Measurements from ENCODE around the gene RERE.

DNA sequence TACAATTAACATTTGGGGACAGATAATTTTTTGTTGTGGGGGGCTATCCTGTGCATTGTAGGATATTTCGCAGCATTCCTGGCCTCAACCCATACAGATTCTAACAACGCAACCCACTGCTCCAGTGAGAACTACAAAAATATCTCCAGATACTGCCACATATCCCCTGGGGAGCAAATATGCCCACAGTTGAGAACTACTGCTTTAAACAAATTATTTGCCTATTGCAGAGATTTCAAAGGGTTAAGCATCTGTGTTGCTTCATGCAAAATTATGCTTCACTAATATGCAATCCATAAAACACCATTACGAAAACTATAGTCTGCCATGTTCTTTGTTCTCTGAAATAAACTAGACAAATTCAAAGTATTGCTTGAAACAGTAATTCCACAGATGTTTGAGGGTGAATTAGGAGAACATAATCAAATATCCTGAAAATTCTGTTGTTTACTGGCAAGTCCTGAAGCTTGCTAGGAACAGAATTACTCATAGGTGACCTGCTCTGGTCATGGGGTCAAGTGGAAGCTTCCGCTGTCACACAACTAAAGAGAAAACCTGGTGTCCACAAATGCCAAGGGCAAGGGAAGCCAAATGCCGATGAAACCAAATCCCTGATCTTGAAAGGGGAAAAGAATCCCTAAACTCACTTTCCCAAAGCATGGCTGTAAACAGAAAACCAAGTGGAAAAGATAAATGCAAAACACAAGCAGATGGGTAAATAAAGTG is 149.4 kb downstream of the RERE start:
- no peak for TF ChIP-seq POLR2A (IDR thresholded peaks at IDR 0.05)
- no peak for TF ChIP-seq EP300 (IDR thresholded peaks at IDR 0.05)
